ENCODE results near the gene DNTTIP2. TPM values are rescaled to one million over a fixed set of nuclear protein-coding genes. Genes with fewer than 3 reads are reported as not detected.

Gene DNTTIP2
- total RNA-seq, 2 experiments from 2014 or later, result 58.5 to 64.5 TPM

DNA sequence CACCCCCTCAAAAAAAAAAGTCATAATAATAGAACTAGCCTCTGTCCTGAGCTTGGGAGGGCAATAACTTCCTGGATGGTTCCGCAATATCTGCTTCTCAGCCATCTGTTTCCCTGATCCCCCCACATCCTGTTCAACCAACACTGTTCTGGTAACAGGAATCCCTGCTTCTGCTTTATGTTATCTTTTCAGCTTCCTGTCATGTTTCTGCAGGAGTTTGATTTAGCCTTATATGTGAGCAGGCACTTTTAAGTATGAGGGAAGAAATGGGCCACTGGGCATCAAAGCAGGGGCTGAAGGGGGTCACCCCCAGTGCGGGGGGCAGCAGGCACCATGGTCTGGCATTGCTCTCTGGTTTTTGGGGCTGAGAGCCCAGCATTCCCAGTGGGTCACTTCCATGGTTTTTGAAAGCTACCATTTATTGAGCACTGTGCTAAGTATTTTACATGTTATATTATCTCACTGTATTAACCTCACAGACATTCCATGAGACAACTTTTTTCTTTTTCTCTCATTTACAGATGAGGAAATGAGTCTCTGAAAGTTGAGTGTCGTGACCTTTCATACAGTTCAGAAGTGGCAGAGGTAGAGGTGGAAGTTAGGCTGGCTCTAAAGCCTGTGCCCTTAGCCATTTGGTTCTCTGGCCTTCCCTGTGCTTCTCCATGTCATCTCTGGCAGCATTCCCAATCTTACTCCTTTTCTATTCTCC, 61.9 kb downstream of the DNTTIP2 start:
- no peak for DNase-seq
- intact Hi-C loops (cut with micrococcal nuclease), result no loop called here
- H3K4me3 Mint-ChIP-seq, result no peak overlapping the region
- H3K4me1 Mint-ChIP-seq (ENCODE audit: low read depth), result peaks cover 19% of the 10 kb centered on the region
- no peak overlapping the region for H3K27ac Mint-ChIP-seq
- H3K36me3 Mint-ChIP-seq (ENCODE audit: low read depth), result no peaks in the 10 kb centered on the region
- H3K27me3 Mint-ChIP-seq (ENCODE audit: low read depth), result no peaks in the 10 kb centered on the region
- no peaks in the 10 kb centered on the region for H3K9me3 Mint-ChIP-seq
- CTCF ChIA-PET, result interaction anchor here (1.0 to 7.6 kb wide), 4 partner anchors 27 to 512 kb away, joined by 3 to 188 read pairs (median 9); no protein-coding TSS in a partner anchor

Small RNA genes lying within 50 kb of the gene (microRNA-seq; reads per million reads assigned to microRNA genes)
- 115 reads per million, percentile 61 among the genes with 10 or more reads in this experiment for gene MIR760 (ENCODE audit: borderline microRNAs expressed, borderline replicate concordance)

Other genes with a start within 250 kb of the DNTTIP2 start
- gene BCAR3, start 197.4 kb downstream of the DNTTIP2 start, total RNA-seq, result under 1 TPM; 0.42 to 0.55 TPM
- gene GCLM, start 30.2 kb upstream of the DNTTIP2 start, total RNA-seq, result 10 to 100 TPM; 19.5 to 22.7 TPM
- gene ABCA4, start 241.9 kb upstream of the DNTTIP2 start, total RNA-seq, result under 1 TPM; 0.10 to 0.14 TPM

Measured in activated naive CD4-positive, alpha-beta T cell treated with anti-CD3 and anti-CD28 coated beads for 36 hours (primary cell).